GM12878 (cell line): ENCODE results near the gene LRP5.
"Not testable (repeated sequence)": the region's sequence is repeated elsewhere in the genome, so short reads cannot be mapped to it uniquely, and the experiment has no call there.

ENCODE experiments used
- CTCF ChIP-seq, 3 experiments: IDR thresholded peaks in 2 of 3; conservative IDR thresholded peaks in 1 of 3; 2 replicates each; pipeline ENCODE4 v1.5.1; 2011; ENCODE audit warnings: low read depth in 3 of 3, low read length in 3 of 3, mild to moderate bottlenecking in 3 of 3, control low read depth in 2 of 3, moderate library complexity in 2 of 3, inconsistent platforms in 1 of 3, mixed read lengths in 1 of 3; ENCODE audit not compliant: control insufficient read depth in 2 of 3, insufficient read depth in 1 of 3; ENCODE audit errors: extremely low read depth in 1 of 3
- ETV6 ChIP-seq, 2 experiments: fragments of 450-650 bp in 1 of 2; IDR thresholded peaks in 1 of 2; conservative IDR thresholded peaks in 1 of 2; 2 replicates each; pipeline ENCODE4 v1.6.1; 2014; ENCODE audit warnings: antibody characterized with exemption in 1 of 2, borderline replicate concordance in 1 of 2, low read depth in 1 of 2, mild to moderate bottlenecking in 1 of 2, moderate library complexity in 1 of 2
- EZH2 ChIP-seq: IDR thresholded peaks from 2 replicates; pipeline ENCODE4 v1.6.1; 2012; ENCODE audit warnings: low read depth, mild to moderate bottlenecking, control low read depth, inconsistent platforms, low read length, borderline replicate concordance; ENCODE audit not compliant: control insufficient read depth
- JUNB ChIP-seq: IDR thresholded peaks from 2 replicates; pipeline ENCODE4 v1.6.1; 2016; ENCODE audit warnings: antibody characterized with exemption, mild to moderate bottlenecking
- MXI1 ChIP-seq: fragments of 150-350 bp; IDR thresholded peaks from 2 replicates; pipeline ENCODE4 v1.6.1; 2011; ENCODE audit warnings: low read depth, mild to moderate bottlenecking, inconsistent platforms, low read length, improper control_type of control experiment
- PKNOX1 ChIP-seq: fragments of 450-650 bp; IDR thresholded peaks from 2 replicates; pipeline ENCODE4 v1.6.1; 2016; ENCODE audit warnings: mild to moderate bottlenecking
- POLR2A ChIP-seq: IDR thresholded peaks from 2 replicates; pipeline ENCODE4 v1.6.1; 2011; ENCODE audit warnings: low read depth, mild to moderate bottlenecking, low read length
- RCOR1 ChIP-seq: conservative IDR thresholded peaks from 2 replicates; pipeline ENCODE4 v1.6.1; 2012; ENCODE audit warnings: low read depth, low read length, improper control_type of control experiment
- REST ChIP-seq: IDR thresholded peaks from 2 replicates; pipeline ENCODE4 v1.6.1; 2012; ENCODE audit warnings: mild to moderate bottlenecking, low read depth, low read length
- SPI1 ChIP-seq: IDR thresholded peaks from 2 replicates; pipeline ENCODE4 v1.6.1; 2011; ENCODE audit warnings: low read depth, mild to moderate bottlenecking, low read length, moderate library complexity, borderline replicate concordance; ENCODE audit not compliant: insufficient read depth
- TCF7 ChIP-seq: IDR thresholded peaks from 2 replicates; pipeline ENCODE4 v1.6.1; 2014; ENCODE audit warnings: antibody characterized with exemption, borderline replicate concordance
- USF2 ChIP-seq: IDR thresholded peaks from 2 replicates; pipeline ENCODE4 v1.6.1; 2011; ENCODE audit warnings: low read depth, low read length, improper control_type of control experiment, borderline replicate concordance
- ZBTB4 ChIP-seq: fragments of 450-650 bp; formaldehyde crosslinking; IDR thresholded peaks from 2 replicates; pipeline ENCODE4 v1.4.0; 2022; ENCODE audit warnings: mild to moderate bottlenecking, moderate library complexity
- ZZZ3 ChIP-seq: IDR thresholded peaks from 2 replicates; pipeline ENCODE4 v1.6.1; 2011; ENCODE audit warnings: low read depth; ENCODE audit not compliant: control insufficient read depth, insufficient read length

- TF ChIP-seq JUNB; CTCF (IDR thresholded peaks at IDR 0.05 in 2 of 3, conservative IDR thresholded peaks at IDR 0.05 in 1 of 3; ENCODE audit: control insufficient read depth in 2 of 3, extremely low read depth in 1 of 3, insufficient read depth in 1 of 3, low read depth in 3 of 3, low read length in 3 of 3); EZH2; TCF7; REST; ETV6 (conservative IDR thresholded peaks at IDR 0.05 in 1 of 2, IDR thresholded peaks at IDR 0.05 in 1 of 2; ENCODE audit: borderline replicate concordance in 1 of 2, low read depth in 1 of 2); POLR2A; SPI1; MXI1; PKNOX1; ZZZ3; ZBTB4 (CRISPR knock-in tag); USF2; RCOR1: not testable (repeated sequence)
These were observed 163.2 kb downstream of the LRP5 start for GRCh38 chr11:68475626-68476025.
